K562 (cell line): Measurements from ENCODE around the gene RBP7. TPM values are rescaled to one million over a fixed set of nuclear protein-coding genes. Genes with fewer than 3 reads are reported as not detected.

Experiments
- CAMTA2 ChIP-seq: fragments of 250-450 bp; sonication (Bioruptor Pico); conservative IDR thresholded peaks from 2 replicates; pipeline ENCODE4 v1.5.1; 2022
- CBX2 ChIP-seq: fragments of 200-600 bp; sonication (generic); IDR thresholded peaks from one replicate; pipeline ENCODE4 v1.6.1; 2012; ENCODE audit warnings: mild to moderate bottlenecking, low read length, inconsistent platforms; ENCODE audit not compliant: insufficient read depth, poor library complexity, severe bottlenecking
- CBX8 ChIP-seq: fragments of 200-600 bp; sonication (generic); IDR thresholded peaks from 2 replicates; pipeline ENCODE4 v1.6.1; 2012; ENCODE audit warnings: borderline replicate concordance, mixed run types, low read depth, mild to moderate bottlenecking, moderate library complexity, mixed read lengths, low read length, control low read depth, inconsistent platforms; ENCODE audit not compliant: poor library complexity, severe bottlenecking; ENCODE audit errors: extremely low read depth
- DDX20 ChIP-seq: fragments of 450-650 bp; IDR thresholded peaks from 2 replicates; pipeline ENCODE4 v1.6.1; 2016; ENCODE audit warnings: missing genetic modification characterization, low read depth, mild to moderate bottlenecking, missing compliant biosample characterization, moderate library complexity
- FOSL1 ChIP-seq: fragments of 200-800 bp; sonication (Bioruptor generic); conservative IDR thresholded peaks from 2 replicates; pipeline ENCODE4 v1.6.1; 2016; ENCODE audit warnings: missing genetic modification characterization, missing compliant biosample characterization
- FOXA1 ChIP-seq: fragments of 450-650 bp; IDR thresholded peaks from 2 replicates; pipeline ENCODE4 v1.6.1; 2016; ENCODE audit warnings: mild to moderate bottlenecking, borderline replicate concordance
- HDGF ChIP-seq: fragments of 450-650 bp; IDR thresholded peaks from 2 replicates; pipeline ENCODE4 v1.6.1; 2016
- KAT8 ChIP-seq: fragments of 450-650 bp; IDR thresholded peaks from 2 replicates; pipeline ENCODE4 v1.6.1; 2016; ENCODE audit warnings: low read depth, mild to moderate bottlenecking
- LARP7 ChIP-seq: fragments of 450-650 bp; IDR thresholded peaks from 2 replicates; pipeline ENCODE4 v1.6.1; 2016
- RBM17 ChIP-seq: fragments of 200-400 bp; formaldehyde crosslinking; IDR thresholded peaks from 2 replicates; pipeline ENCODE4 v1.6.1; 2017; ENCODE audit warnings: low read depth, mild to moderate bottlenecking, low read length, borderline replicate concordance
- SIN3A ChIP-seq, 2 experiments: fragments of 150-350 bp in 1 of 2; IDR thresholded peaks; 2 replicates each; pipeline ENCODE4 v1.6.1; 2011 to 2016; ENCODE audit warnings: borderline replicate concordance in 2 of 2, low read depth in 2 of 2, low read length in 2 of 2, mild to moderate bottlenecking in 2 of 2, moderate library complexity in 2 of 2; ENCODE audit not compliant: control insufficient read depth in 1 of 2
- STAT5A ChIP-seq: IDR thresholded peaks from 2 replicates; pipeline ENCODE4 v1.6.1; 2012; ENCODE audit warnings: low read length, inconsistent platforms, borderline replicate concordance
- TCF7L2 ChIP-seq: fragments of 150-350 bp; IDR thresholded peaks from 2 replicates; pipeline ENCODE4 v1.6.1; 2016; ENCODE audit warnings: low read depth, mild to moderate bottlenecking, low read length, moderate library complexity
- TEAD1 ChIP-seq, 2 experiments: fragments of 450-650 bp in 1 of 2; sonication (generic) in 1 of 2; formaldehyde crosslinking; IDR thresholded peaks; 2 replicates each; pipeline versions ENCODE4 v1.4.0 to v1.8.0; 2020 to 2022; ENCODE audit warnings: mild to moderate bottlenecking in 2 of 2, missing genetic modification reagents in 1 of 2
- U2AF1 ChIP-seq: fragments of 200-400 bp; formaldehyde crosslinking; optimal IDR thresholded peaks from 2 replicates; pipeline ENCODE3; 2017; ENCODE audit warnings: mild to moderate bottlenecking, low read depth, low read length, moderate library complexity
- WHSC1 ChIP-seq: IDR thresholded peaks from one replicate; pipeline ENCODE4 v1.6.1; 2012; ENCODE audit warnings: low read length, control low read depth, inconsistent platforms
- ZNF133 ChIP-seq: fragments of 250-450 bp; sonication (Bioruptor Pico); IDR thresholded peaks from 2 replicates; pipeline ENCODE4 v1.4.0; 2020; ENCODE audit warnings: mild to moderate bottlenecking
- polyA plus RNA-seq, 8 experiments: library from polyadenylated mRNA; depleted of rRNA in 4 of 8; stranded (reverse) in 5 of 8; unstranded in 3 of 8; fragments of >200 nt; fragmentation: Nextera tagmentation in 2 of 8; fragmentation: Illumina TruSeq in 1 of 8; extraction: Ambion mirVana in 2 of 8; extraction: Trizol in 1 of 8; gene quantifications; 2 replicates each; pipeline versions ENCODE4 v1.2.1 to v1.2.3, GENCODE V29; 2011 to 2014; ENCODE audit warnings: inconsistent platforms in 1 of 8, missing spikeins in 1 of 8
- total RNA-seq, 7 experiments: library from RNA; depleted of rRNA in 6 of 7; stranded (reverse); fragments of >200 nt in 6 of 7; fragmentation: Illumina TruSeq in 2 of 7; extraction: Trizol in 2 of 7; gene quantifications; 2 replicates each; pipeline versions ENCODE4 v1.2.1 to v1.2.3, GENCODE V29; 2011 to 2021; ENCODE audit warnings: low replicate concordance in 1 of 7
- TF ChIP-seq, protein P1 (sequence below): fragments of 450-650 bp; formaldehyde crosslinking; conservative IDR thresholded peaks from 2 replicates; pipeline ENCODE4 v1.4.0; 2022; ENCODE audit warnings: mild to moderate bottlenecking, missing genetic modification characterization
- TF ChIP-seq, protein P2 (sequence below): fragments of 450-650 bp; formaldehyde crosslinking; IDR thresholded peaks from 2 replicates; pipeline ENCODE4 v1.4.0; 2022; ENCODE audit warnings: missing genetic modification characterization
- TF ChIP-seq, protein P3 (sequence below): sonication (generic); formaldehyde crosslinking; IDR thresholded peaks from 2 replicates; pipeline ENCODE4 v1.9.0; 2022; ENCODE audit warnings: mild to moderate bottlenecking, missing genetic modification reagents
- TF ChIP-seq, protein P4 (sequence below): fragments of 450-650 bp; formaldehyde crosslinking; IDR thresholded peaks from 2 replicates; pipeline ENCODE4 v1.4.0; 2020; ENCODE audit warnings: mild to moderate bottlenecking, moderate library complexity
- TF ChIP-seq, protein P5 (sequence below): sonication (generic); formaldehyde crosslinking; IDR thresholded peaks from 2 replicates; pipeline ENCODE4 v1.8.0; 2022; ENCODE audit warnings: mild to moderate bottlenecking, low read depth, missing genetic modification reagents

The RBP7 gene
- total and polyA plus RNA-seq, 9 of the 15 experiments (the other 6 are each of a cell fraction or from before 2014, with no cell fraction given): not detected

DNA sequence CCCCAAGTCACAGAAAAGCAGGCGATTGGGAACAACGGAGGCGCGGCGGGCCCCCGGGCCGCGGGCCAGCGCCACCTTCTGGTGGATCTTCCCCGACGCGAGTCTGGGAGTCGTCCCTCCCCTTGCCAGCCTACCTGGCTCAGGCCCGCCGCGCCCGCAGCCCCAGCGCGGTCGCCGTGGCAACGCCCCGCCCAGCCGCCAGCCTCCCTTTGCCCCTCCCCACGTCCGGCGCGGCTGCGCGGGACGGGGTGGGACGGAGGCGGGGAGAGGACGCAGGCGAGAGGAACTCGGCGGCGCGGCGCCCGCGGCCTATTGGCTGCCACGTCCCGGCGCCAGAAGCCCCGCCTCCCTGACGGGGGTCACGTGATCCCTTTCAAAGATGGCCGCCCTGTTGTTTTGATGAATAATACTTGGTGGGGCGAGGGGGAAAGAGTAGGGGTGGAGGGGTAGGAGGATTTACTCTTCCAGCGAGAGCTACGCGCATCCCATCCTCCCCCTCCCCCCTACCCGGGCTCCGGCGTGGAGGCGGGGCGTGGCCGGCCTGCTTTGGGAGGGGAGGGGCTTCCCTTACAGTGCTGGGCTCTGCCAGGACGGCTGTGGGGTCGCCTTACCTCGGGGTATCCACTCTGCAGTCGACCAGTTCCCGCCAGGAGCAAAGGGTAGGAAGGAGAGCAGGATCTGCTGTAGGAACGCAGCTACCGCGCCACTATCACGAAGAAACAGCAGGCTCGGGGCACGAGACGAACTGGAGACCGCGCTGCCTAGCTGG, 35.7 kb downstream of the RBP7 start, which contains the start of gene UBE4B (continued):
- TF ChIP-seq CBX2 (no peak), RBM17 (no peak), CAMTA2 (CRISPR knock-in tag) (no peak), WHSC1 (peak; percentile 46), LARP7 (0 out of 2 replicates have a peak, but pooled peaks have one; percentile 30), U2AF1 (no peak), CBX8 (no peak), KAT8 (no peak), HDGF (no peak), STAT5A (no peak), SIN3A (IDR thresholded peaks at IDR 0.05; ENCODE audit: borderline replicate concordance in 2 of 2, control insufficient read depth in 1 of 2, low read depth in 2 of 2, low read length in 2 of 2) (no peak; a peak in 1 of 4 replicates), DDX20 (tag) (no peak), FOSL1 (tag) (peak; percentile 64; the same call in 1 of the 2 replicates), ZNF133 (CRISPR knock-in tag) (no peak), TCF7L2 (no peak), TEAD1 (CRISPR knock-in tag; IDR thresholded peaks at IDR 0.05) (peak in 1 of 2 experiments; percentile 69; a peak in 3 of 4 replicates), FOXA1 (no peak)
- TF ChIP-seq, protein P1, sequence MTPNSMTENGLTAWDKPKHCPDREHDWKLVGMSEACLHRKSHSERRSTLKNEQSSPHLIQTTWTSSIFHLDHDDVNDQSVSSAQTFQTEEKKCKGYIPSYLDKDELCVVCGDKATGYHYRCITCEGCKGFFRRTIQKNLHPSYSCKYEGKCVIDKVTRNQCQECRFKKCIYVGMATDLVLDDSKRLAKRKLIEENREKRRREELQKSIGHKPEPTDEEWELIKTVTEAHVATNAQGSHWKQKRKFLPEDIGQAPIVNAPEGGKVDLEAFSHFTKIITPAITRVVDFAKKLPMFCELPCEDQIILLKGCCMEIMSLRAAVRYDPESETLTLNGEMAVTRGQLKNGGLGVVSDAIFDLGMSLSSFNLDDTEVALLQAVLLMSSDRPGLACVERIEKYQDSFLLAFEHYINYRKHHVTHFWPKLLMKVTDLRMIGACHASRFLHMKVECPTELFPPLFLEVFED: peak; percentile 55; the same call in 1 of the 2 replicates
- TF ChIP-seq, protein P2, sequence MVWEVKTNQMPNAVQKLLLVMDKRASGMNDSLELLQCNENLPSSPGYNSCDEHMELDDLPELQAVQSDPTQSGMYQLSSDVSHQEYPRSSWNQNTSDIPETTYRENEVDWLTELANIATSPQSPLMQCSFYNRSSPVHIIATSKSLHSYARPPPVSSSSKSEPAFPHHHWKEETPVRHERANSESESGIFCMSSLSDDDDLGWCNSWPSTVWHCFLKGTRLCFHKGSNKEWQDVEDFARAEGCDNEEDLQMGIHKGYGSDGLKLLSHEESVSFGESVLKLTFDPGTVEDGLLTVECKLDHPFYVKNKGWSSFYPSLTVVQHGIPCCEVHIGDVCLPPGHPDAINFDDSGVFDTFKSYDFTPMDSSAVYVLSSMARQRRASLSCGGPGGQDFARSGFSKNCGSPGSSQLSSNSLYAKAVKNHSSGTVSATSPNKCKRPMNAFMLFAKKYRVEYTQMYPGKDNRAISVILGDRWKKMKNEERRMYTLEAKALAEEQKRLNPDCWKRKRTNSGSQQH (CRISPR knock-in tag): peak; percentile 73; the same call in 1 of the 2 replicates
- TF ChIP-seq, protein P3, sequence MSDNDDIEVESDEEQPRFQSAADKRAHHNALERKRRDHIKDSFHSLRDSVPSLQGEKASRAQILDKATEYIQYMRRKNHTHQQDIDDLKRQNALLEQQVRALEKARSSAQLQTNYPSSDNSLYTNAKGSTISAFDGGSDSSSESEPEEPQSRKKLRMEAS (CRISPR knock-in tag): no peak; the same call in 1 of the 2 replicates
- TF ChIP-seq, protein P4, sequence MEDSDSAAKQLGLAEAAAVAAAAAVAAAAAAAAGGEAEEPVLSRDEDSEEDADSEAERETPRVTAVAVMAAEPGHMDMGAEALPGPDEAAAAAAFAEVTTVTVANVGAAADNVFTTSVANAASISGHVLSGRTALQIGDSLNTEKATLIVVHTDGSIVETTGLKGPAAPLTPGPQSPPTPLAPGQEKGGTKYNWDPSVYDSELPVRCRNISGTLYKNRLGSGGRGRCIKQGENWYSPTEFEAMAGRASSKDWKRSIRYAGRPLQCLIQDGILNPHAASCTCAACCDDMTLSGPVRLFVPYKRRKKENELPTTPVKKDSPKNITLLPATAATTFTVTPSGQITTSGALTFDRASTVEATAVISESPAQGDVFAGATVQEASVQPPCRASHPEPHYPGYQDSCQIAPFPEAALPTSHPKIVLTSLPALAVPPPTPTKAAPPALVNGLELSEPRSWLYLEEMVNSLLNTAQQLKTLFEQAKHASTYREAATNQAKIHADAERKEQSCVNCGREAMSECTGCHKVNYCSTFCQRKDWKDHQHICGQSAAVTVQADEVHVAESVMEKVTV (CRISPR knock-in tag): peak; percentile 3; the same call in 1 of the 2 replicates
- TF ChIP-seq, protein P5, sequence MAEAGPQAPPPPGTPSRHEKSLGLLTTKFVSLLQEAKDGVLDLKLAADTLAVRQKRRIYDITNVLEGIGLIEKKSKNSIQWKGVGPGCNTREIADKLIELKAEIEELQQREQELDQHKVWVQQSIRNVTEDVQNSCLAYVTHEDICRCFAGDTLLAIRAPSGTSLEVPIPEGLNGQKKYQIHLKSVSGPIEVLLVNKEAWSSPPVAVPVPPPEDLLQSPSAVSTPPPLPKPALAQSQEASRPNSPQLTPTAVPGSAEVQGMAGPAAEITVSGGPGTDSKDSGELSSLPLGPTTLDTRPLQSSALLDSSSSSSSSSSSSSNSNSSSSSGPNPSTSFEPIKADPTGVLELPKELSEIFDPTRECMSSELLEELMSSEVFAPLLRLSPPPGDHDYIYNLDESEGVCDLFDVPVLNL (CRISPR knock-in tag): no peak
